ENCODE measurements around the gene FRK.
"Not testable (repeated sequence)": the region's sequence is repeated elsewhere in the genome, so short reads cannot be mapped to it uniquely, and the experiment has no call there.

The FRK gene

GRCh38 chr6:116008470-116009243, 52.0 kb downstream of the FRK start:
- DNase-seq (ENCODE audit: low read depth), result peak; percentile 68

GRCh38 chr6:116004841-116005815, 55.6 kb downstream of the FRK start:
- no peak for DNase-seq (ENCODE audit: low read depth)

GRCh38 chr6:116003668-116004067, 57.0 kb downstream of the FRK start:
- no peak for DNase-seq (ENCODE audit: low read depth)

DNA sequence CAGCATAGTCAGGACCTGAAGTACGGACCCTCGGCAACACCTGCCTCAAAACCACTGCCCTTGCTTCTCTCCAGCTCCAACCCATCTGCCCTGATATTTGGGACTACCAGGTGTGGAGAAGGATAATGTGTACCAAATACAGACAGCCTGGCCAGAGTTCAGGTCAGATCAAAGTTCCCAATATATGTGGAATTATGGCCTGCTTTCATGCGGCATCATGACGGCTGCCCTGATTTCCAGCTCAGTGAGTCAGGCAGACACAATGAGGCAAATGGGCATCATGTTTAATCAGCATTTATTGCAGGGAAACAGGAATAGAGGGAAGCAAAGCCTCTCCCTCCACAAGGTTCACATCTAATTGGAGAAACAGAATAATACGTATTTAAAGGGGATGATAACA, 57.9 kb downstream of the FRK start:
- no peak for DNase-seq (ENCODE audit: low read depth)

DNA sequence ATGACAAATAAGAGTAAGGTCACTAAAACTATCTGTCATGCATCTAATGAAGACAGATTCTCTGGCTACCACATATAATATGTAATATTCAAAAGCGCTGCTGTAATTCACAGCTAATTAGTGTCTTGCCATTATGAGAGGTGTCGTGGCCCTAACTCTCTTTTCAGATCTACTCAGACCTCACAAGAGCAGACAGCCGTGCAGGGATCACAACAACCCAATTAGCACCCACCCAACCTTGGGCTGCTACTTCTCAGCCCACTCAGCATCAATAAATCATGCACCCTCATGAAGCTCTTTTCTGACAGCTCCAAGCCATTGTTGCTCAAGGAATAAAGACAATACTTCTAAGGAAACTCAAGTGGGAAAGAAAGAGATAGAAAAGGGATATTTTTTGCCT, 61.5 kb downstream of the FRK start:
- DNase-seq (ENCODE audit: low read depth), result no peak

DNA sequence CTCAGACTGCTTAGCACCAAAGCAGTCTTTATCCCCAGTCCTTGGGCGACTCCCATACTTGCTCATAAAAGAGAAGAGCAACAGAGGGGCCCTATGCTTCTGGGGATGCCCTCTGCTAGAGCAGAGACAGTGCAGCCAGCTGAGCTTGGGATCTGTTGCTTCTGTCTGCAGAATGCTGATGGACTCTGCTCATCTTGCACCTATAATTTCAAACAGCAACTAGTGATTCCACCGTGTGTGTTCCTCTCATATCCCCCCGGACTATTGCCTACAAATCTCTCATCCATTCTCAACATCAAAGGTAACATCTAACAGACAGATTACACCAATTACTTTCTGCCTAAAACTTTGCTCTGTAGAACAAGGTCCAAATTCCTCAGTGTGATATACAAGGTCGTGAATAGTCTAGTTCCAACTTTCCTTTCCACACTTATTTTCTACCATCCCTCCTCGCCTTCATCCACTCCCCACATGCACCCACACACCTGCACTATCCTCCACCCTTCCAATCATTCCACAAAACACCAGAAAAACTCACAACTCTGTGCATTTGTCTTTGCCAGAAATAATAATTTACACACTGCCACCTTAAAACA, 62.6 kb downstream of the FRK start:
- DNase-seq (ENCODE audit: low read depth), result no peak

- no peak for DNase-seq (ENCODE audit: low read depth)
Measured at GRCh38 chr6:115986026-115986425, 74.7 kb downstream of the FRK start.

GRCh38 chr6:115984809-115985208, 75.9 kb downstream of the FRK start:
- DNase-seq (ENCODE audit: low read depth), result no peak

GRCh38 chr6:115983998-115984397, 76.7 kb downstream of the FRK start:
- DNase-seq (ENCODE audit: low read depth), result no peak

DNA sequence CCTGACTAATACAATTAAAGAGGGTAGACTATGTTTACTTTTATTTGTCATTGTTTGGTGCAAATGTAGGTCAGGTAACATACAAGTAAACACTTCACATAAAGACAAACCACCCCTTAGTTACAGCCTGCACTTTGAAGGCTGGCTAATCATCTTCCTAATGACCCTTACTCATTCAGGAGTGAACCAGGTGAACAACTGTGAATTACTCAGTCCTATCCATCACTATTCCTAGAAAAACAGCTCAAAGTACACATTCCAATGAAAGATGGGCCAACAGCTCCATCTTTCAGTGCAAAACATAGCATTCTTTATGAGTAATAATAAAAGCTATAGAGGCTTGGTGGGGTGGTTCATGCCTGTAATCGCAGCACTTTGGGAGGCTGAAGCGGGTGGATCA, 78.2 kb downstream of the FRK start:
- DNase-seq (ENCODE audit: low read depth), result no peak

GRCh38 chr6:115977220-115977619, 83.5 kb downstream of the FRK start:
- DNase-seq (ENCODE audit: low read depth), result no peak

DNA sequence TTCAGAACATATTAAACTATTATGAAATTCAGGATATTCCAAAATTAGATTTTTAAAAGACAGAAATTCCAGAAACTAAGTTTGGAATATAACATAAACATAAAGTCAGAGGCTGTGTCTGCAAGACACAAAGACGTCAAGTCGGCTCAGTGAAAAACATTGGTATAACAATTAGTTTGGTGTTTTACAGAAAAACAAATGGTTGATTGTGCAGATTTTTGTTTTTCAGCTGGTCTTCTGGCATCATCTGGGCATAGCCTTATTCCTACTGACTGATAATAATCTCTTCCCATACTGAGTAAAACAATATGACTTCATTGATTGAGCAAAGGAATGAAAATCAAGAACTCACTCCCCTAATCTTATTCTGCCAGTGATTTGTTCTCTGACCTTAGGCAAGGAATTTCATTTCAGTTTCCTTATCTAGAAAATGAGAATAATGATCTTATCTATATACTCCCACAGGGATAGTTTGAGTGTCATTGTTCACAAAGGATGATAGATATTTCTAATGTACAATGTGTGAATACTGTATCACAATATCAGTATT, 84.3 kb downstream of the FRK start:
- no peak for DNase-seq (ENCODE audit: low read depth)

- no peak for DNase-seq (ENCODE audit: low read depth)
Measured at GRCh38 chr6:115972679-115973078, 88.0 kb downstream of the FRK start.

DNA sequence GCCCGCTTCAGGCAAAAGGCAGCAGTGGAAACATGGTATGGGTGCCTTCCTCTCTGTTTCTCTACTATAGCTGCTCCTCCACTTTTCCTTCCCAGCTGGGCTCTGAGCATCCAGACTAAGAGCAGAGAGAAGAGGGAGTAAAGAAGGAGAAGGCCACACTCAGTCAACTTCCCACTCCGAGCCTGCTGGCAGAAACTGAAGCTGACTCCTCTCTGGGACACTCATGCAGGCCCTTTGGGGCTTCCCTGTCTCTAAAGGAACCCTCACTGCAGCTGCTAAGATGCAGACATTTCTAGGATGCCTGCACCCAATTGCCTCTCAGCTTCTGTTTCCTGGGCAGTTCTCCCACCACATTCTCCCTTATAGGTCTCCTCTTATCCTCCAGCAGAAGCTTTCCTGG, 88.9 kb downstream of the FRK start:
- DNase-seq (ENCODE audit: low read depth), result no peak

- DNase-seq (ENCODE audit: low read depth), result peak; percentile 7
Measured at GRCh38 chr6:115969930-115970273, 90.8 kb downstream of the FRK start.

DNA sequence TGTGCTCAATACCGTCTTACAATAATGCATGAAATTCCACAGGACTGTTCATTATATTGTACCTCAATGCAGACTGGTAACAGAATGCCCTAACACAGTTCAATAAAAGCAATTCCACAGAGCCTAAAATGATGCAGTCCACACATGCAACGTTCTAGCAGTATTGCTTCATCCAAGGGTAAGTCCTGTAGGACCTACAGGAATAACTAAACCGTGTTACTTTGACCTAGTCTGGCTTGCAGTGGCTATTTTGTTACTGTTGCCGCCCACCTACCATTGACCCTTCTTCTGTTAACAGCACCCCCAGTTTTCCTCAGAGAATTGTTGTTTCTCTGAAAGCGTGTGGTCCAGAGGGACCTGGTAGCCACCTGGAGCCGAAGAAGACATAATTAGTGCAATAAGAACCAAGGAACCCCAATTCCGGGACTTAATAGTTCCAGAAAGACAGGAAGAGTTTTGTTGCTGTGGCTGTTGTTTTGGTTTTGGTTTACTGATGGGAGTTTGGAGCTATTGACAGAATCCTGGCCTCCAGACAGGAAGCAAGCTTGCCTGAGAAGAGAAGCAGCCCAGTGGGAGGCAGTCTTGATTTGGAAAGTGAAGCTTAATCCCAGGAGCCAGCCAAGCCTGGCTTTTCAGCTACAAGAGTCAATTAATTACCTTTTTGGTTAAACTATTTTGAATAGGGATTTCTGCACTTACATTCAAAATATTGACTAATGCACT, 91.3 kb downstream of the FRK start:
- DNase-seq (ENCODE audit: low read depth), result no peak

DNA sequence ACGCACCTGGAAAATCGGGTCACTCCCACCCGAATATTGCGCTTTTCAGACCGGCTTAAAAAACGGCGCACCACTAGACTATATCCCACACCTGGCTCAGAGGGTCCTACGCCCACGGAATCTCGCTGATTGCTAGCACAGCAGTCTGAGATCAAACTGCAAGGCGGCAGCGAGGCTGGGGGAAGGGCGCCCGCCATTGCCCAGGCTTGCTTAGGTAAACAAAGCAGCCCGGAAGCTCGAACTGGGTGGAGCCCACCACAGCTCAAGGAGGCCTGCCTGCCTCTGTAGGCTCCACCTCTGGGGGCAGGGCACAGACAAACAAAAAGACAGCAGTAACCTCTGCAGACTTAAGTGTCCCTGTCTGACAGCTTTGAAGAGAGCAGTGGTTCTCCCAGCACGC, 100.4 kb downstream of the FRK start:
- DNase-seq (ENCODE audit: low read depth), result not testable (repeated sequence)

DNA sequence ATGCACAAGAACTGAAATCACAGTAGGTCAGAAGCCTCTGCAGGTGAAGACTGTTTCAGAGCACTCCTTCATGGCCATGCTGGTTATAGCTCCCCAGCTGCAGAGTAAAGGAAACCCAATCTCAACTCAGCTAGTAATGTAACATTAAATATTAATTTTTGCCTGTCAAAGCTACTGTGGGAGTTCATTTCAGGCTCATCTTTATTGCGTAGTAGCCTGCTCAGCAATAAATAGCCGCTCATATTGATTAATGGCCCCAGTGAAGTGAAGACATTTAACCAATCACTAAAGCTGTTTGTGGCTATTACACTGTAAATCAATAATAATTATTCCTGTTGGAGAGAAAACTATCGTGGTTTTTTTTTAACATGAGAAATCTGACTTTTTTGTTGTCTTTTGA, 101.7 kb downstream of the FRK start:
- DNase-seq (ENCODE audit: low read depth), result no peak

- no peak for DNase-seq (ENCODE audit: low read depth)
Measured at GRCh38 chr6:115954740-115955139, 106.0 kb downstream of the FRK start.

- no peak for DNase-seq (ENCODE audit: low read depth)
Measured at GRCh38 chr6:115948751-115949150, 111.9 kb downstream of the FRK start.

DNA sequence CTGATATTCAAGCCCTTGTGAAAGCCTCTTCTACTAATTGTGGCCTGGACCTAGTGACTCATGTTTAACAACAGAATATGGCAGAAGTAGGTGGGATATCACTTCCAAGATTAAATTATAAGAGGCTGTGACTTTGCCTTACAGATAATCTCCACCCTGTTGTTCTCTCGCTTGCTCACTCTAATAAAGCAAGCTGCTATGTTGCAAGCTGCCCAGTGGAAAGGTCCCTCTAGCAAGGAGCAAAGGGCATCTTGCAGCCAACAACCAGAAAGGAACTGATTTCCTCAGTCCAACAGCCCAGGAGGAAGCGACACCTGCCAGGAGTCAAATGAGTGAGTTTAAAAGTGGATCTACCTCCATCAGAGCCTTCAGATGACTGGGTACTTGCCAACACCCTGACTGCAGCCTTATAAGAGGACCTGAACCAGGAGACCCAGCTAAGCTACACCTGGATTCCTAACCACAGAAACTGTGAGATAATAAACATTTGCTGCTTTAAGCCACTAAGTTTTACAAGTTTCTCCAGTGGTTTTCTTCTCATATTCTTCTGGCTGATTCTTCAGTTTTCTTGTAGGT, 112.6 kb downstream of the FRK start:
- no peak for DNase-seq (ENCODE audit: low read depth)

DNA sequence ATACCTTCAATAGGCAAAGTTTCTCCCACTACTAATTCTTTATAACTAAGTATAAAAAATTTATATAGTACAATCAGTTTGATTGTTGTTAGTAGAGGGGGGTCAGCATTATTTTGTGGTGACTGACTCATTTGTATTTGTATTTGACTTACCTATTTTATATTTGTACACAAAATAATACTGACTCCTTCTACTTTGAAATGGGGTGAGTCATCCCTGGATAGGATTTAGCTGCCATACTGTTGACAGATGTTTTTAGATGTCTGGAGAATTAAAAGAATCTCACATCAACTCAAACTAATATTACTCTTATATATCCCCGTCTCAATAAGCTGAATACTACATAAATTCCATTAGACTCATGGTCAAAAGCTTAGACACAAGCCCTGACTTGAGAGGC, 114.9 kb downstream of the FRK start:
- DNase-seq (ENCODE audit: low read depth), result no peak

Measured in amniotic epithelial cell (primary cell).